Epithelial cell of alveolus of lung (primary cell): ENCODE results near the gene SLC35G6. TPM values are rescaled to one million over a fixed set of nuclear protein-coding genes. Genes with fewer than 3 reads are reported as not detected.

Experiments
- total RNA-seq: library from RNA; depleted of rRNA; stranded (reverse); fragments of >200 nt; gene quantifications from 2 replicates; pipeline ENCODE4 v1.2.1, GENCODE V29; 2015

The SLC35G6 gene
- not detected in 2 replicates for total RNA-seq

GRCh38 chr17:7481275-7481674 lies at the start of gene SLC35G6:
TSS of gene SLC35G6 (plus strand) at chr17:7481446. CDS start at chr17:7481517, 71 bp downstream.

GRCh38 chr17:7439462-7440112 lies 41.7 kb upstream of the SLC35G6 start, which contains the start of gene FGF11:
TSS of gene FGF11 (plus strand) at chr17:7439512. CDS start at chr17:7439621, 109 bp downstream.

GRCh38 chr17:7444682-7445618 lies 36.3 kb upstream of the SLC35G6 start, which contains the start of gene CHRNB1:
TSS of gene CHRNB1 (plus strand) at chr17:7445061. CDS start at chr17:7445128, 67 bp downstream.

GRCh38 chr17:7479213-7480088 lies 1.8 kb upstream of the SLC35G6 start, which contains the start of gene ZBTB4:
TSS of gene ZBTB4 (minus strand) at chr17:7479631. CDS start at chr17:7466801, 12,830 bp downstream.

GRCh38 chr17:7484067-7484918 lies 3.0 kb downstream of the SLC35G6 start, which contains the start of gene POLR2A:
TSS of gene POLR2A (plus strand) at chr17:7484366.

Other genes with a start within 250 kb of the SLC35G6 start
- 50.8 and 59.7 TPM in 2 replicates for gene DVL2, start 246.9 kb upstream of the SLC35G6 start, total RNA-seq
- 55.6 and 63.3 TPM in 2 replicates for gene PHF23, start 242.0 kb upstream of the SLC35G6 start, total RNA-seq
- 310 and 533 TPM in 2 replicates for gene GABARAP, start 239.0 kb upstream of the SLC35G6 start, total RNA-seq
- gene CTDNEP1, start 229.7 kb upstream of the SLC35G6 start, total RNA-seq = 64.9 and 130 TPM in 2 replicates
- 34.9 and 40.0 TPM in 2 replicates for gene ELP5, start 229.2 kb upstream of the SLC35G6 start, total RNA-seq
- 1.8 and 23.0 TPM in 2 replicates for gene CLDN7, start 219.0 kb upstream of the SLC35G6 start, total RNA-seq
- 0.13 and 0.96 TPM in 2 replicates for gene SLC2A4, start 199.7 kb upstream of the SLC35G6 start, total RNA-seq
- gene YBX2, start 186.8 kb upstream of the SLC35G6 start, total RNA-seq = 3.9 TPM in 1 of 2 replicates, not detected in the other
- 167 and 647 TPM in 2 replicates for gene EIF5A, start 173.8 kb upstream of the SLC35G6 start, total RNA-seq
- 36.5 and 37.0 TPM in 2 replicates for gene GPS2, start 166.1 kb upstream of the SLC35G6 start, total RNA-seq
- gene NEURL4, start 152.1 kb upstream of the SLC35G6 start, total RNA-seq = 7.5 and 10.5 TPM in 2 replicates
- 1.5 and 2.7 TPM in 2 replicates for gene ACAP1, start 144.9 kb upstream of the SLC35G6 start, total RNA-seq
- 11.4 and 17.8 TPM in 2 replicates for gene KCTD11, start 129.3 kb upstream of the SLC35G6 start, total RNA-seq
- gene TMEM95, start 126.3 kb upstream of the SLC35G6 start, total RNA-seq = 0.13 TPM in 1 of 2 replicates, not detected in the other
- 0.65 and 2.2 TPM in 2 replicates for gene TNK1, start 100.4 kb upstream of the SLC35G6 start, total RNA-seq
- 60.1 and 62.8 TPM in 2 replicates for gene PLSCR3, start 86.9 kb upstream of the SLC35G6 start, total RNA-seq
- gene TMEM256, start 77.3 kb upstream of the SLC35G6 start, total RNA-seq = 130 and 211 TPM in 2 replicates
- 18.5 and 38.1 TPM in 2 replicates for gene NLGN2, start 73.6 kb upstream of the SLC35G6 start, total RNA-seq
- not detected in 2 replicates for gene SPEM1, start 61.1 kb upstream of the SLC35G6 start, total RNA-seq
- not detected in 2 replicates for gene SPEM2, start 55.8 kb upstream of the SLC35G6 start, total RNA-seq
- not detected in 2 replicates for gene SPEM3, start 52.6 kb upstream of the SLC35G6 start, total RNA-seq
- gene TMEM102, start 46.0 kb upstream of the SLC35G6 start, total RNA-seq = 3.8 and 8.9 TPM in 2 replicates
- 2.1 and 7.3 TPM in 2 replicates for gene FGF11, start 41.9 kb upstream of the SLC35G6 start, total RNA-seq
- gene CHRNB1, start 36.4 kb upstream of the SLC35G6 start, total RNA-seq = 5.2 and 11.9 TPM in 2 replicates
- 24.3 and 39.0 TPM in 2 replicates for gene ZBTB4, start 1.8 kb upstream of the SLC35G6 start, total RNA-seq
- gene POLR2A, start 2.9 kb downstream of the SLC35G6 start, total RNA-seq = 55.6 and 62.1 TPM in 2 replicates
- 16.0 and 20.4 TPM in 2 replicates for gene TNFSF12, start 67.6 kb downstream of the SLC35G6 start, total RNA-seq
- 4.1 and 4.9 TPM in 2 replicates for gene TNFSF13, start 77.3 kb downstream of the SLC35G6 start, total RNA-seq
- gene SENP3, start 80.5 kb downstream of the SLC35G6 start, total RNA-seq = 62.5 and 73.4 TPM in 2 replicates
- gene CD68, start 98.2 kb downstream of the SLC35G6 start, total RNA-seq = 37.4 and 40.5 TPM in 2 replicates
- gene MPDU1, start 102.4 kb downstream of the SLC35G6 start, total RNA-seq = 202 and 249 TPM in 2 replicates
- 0.52 and 2.8 TPM in 2 replicates for gene SOX15, start 108.6 kb downstream of the SLC35G6 start, total RNA-seq
- 24.8 and 37.5 TPM in 2 replicates for gene FXR2, start 133.5 kb downstream of the SLC35G6 start, total RNA-seq
- 26.6 and 100 TPM in 2 replicates for gene SAT2, start 146.4 kb downstream of the SLC35G6 start, total RNA-seq
- gene SHBG, start 148.7 kb downstream of the SLC35G6 start, total RNA-seq = 0.26 and 1.4 TPM in 2 replicates
- 1.0 TPM in 1 of 2 replicates, not detected in the other for gene ATP1B2, start 169.5 kb downstream of the SLC35G6 start, total RNA-seq
- gene TP53, start 206.0 kb downstream of the SLC35G6 start, total RNA-seq = 55.3 and 73.2 TPM in 2 replicates
- gene WRAP53, start 207.0 kb downstream of the SLC35G6 start, total RNA-seq = 6.7 and 14.0 TPM in 2 replicates
- 1.6 and 8.7 TPM in 2 replicates for gene EFNB3, start 223.8 kb downstream of the SLC35G6 start, total RNA-seq
- gene DNAH2, start 236.3 kb downstream of the SLC35G6 start, total RNA-seq = under 0.01 and 0.16 TPM in 2 replicates